Measurements from ENCODE around the gene SERPINA5. TPM values are rescaled to one million over a fixed set of nuclear protein-coding genes. Genes with fewer than 3 reads are reported as not detected.

SERPINA5 gene
- total RNA-seq, 120 experiments from 2014 or later = 0.18 to 9.1 (median 1.3) TPM; not detected in 16

Other genes with a start within 250 kb of the SERPINA5 start
- gene SERPINA2, start 214.7 kb upstream of the SERPINA5 start, total RNA-seq = not detected
- 10 to 100 TPM in 67 of 120 experiments, 1 to 10 TPM in 53; 1.6 to 94.0 (median 11.0) TPM for gene SERPINA1, start 192.8 kb upstream of the SERPINA5 start, total RNA-seq
- gene SERPINA11, start 128.6 kb upstream of the SERPINA5 start, total RNA-seq = under 1 TPM in 1 of 120 experiments, not detected in 119; 0.44 TPM
- gene SERPINA9, start 105.2 kb upstream of the SERPINA5 start, total RNA-seq = not detected
- gene SERPINA12, start 72.0 kb upstream of the SERPINA5 start, total RNA-seq = not detected
- gene SERPINA4, start 20.0 kb upstream of the SERPINA5 start, total RNA-seq = not detected
- gene SERPINA3, start 31.0 kb downstream of the SERPINA5 start, total RNA-seq = 1,000 to 10,000 TPM in 1 of 120 experiments, 100 to 1,000 TPM in 41, 10 to 100 TPM in 72, 1 to 10 TPM in 6; 3.1 to 1,061 (median 51.5) TPM
- under 1 TPM in 7 of 120 experiments, not detected in 113; 0.38 to 0.77 (median 0.51) TPM for gene GSC, start 188.7 kb downstream of the SERPINA5 start, total RNA-seq